Adipocyte (in vitro differentiated cells): ENCODE data around the gene PPM1F.

Experiments
- DNase-seq: peaks from one replicate; pipeline ENCODE4 v3.0.0-alpha.2; 2015; ENCODE audit warnings: low read depth
- H3K27me3 ChIP-seq: replicated peaks from 2 replicates; pipeline ENCODE4 v1.7.0; 2013; ENCODE audit warnings: mild to moderate bottlenecking, low read length, moderate library complexity; ENCODE audit not compliant: control insufficient read depth, insufficient read depth
- H3K36me3 ChIP-seq: 2 replicates; pipeline ENCODE4 v1.7.0; 2013; ENCODE audit warnings: low read length, mild to moderate bottlenecking, moderate library complexity; ENCODE audit not compliant: control insufficient read depth, insufficient read depth, severe bottlenecking
- H3K4me1 ChIP-seq: 2 replicates; pipeline ENCODE4 v1.7.0; 2013; ENCODE audit warnings: mild to moderate bottlenecking, low read length, moderate library complexity; ENCODE audit not compliant: control insufficient read depth, insufficient read depth
- H3K4me3 ChIP-seq: 2 replicates; pipeline ENCODE4 v1.7.0; 2013; ENCODE audit warnings: mild to moderate bottlenecking, low read length, moderate library complexity
- H3K9ac ChIP-seq: 2 replicates; pipeline ENCODE4 v1.7.0; 2013; ENCODE audit warnings: mild to moderate bottlenecking, low read length, moderate library complexity
- H3K9me3 ChIP-seq: 2 replicates; pipeline ENCODE4 v1.7.0; 2013; ENCODE audit warnings: mild to moderate bottlenecking, low read length, moderate library complexity; ENCODE audit not compliant: control insufficient read depth

PPM1F gene

DNA sequence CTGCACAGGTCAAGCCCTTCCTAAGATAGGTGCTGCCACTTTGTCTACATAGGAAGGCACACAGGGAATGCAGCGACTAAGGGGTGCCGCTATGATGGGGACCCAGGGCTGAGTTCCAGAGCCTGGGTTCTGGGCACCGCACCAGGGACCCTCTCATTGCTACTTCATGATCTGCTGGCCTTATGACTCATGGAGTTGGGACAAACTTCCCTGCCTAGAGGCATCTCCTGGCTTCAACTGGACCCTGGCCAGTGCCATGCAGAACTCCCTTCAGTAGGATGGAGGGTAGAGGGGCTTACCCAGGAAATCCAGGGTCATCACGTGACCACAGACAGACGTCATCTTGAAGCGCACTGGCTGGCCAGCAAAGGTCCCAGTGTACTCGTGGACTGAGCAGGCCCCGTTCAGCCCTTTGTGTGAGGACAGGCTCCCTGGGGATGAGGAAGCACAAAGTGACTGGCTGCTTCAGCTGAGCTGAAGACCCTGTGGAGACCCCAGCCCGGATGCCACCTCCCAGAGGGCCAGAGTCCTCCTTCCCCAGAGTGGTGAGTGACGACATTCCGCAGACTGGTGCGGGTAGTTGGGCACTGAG is 21.5 kb upstream of the PPM1F start:
- H3K27me3 ChIP-seq: no peaks in the 10 kb centered on the region
- H3K4me1 ChIP-seq: no peaks in the 10 kb centered on the region
- H3K4me3 ChIP-seq: no peak overlapping the region
- H3K9ac ChIP-seq: no peak overlapping the region
- no peaks in the 10 kb centered on the region for H3K9me3 ChIP-seq
- H3K36me3 ChIP-seq: peaks cover 53% of the 10 kb centered on the region
- no peak for DNase-seq

DNA sequence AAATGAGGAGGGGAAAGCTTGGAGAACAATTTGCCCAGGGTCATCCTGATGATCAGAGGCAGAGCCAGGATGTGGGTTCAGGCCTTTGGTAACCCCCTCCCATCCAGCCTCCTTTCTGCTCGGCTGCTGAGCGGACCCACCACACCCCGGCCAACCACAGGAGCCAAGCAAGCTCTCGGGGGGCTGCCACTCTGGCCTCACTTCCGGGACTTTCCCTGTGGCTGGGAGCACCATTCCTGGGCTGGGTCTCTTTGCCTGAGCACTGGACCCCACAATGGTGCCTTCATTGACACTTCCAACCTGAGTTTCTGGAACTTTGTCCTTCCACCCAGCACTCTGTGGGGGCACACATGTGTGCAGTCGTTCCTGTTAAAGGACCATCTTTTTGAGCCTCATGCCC is 20.2 kb upstream of the PPM1F start:
- no peak overlapping the region for H3K4me3 ChIP-seq
- no peak overlapping the region for H3K9ac ChIP-seq
- H3K36me3 ChIP-seq: peaks cover 60% of the 10 kb centered on the region
- no peak for DNase-seq
- no peaks in the 10 kb centered on the region for H3K4me1 ChIP-seq
- no peaks in the 10 kb centered on the region for H3K27me3 ChIP-seq
- no peaks in the 10 kb centered on the region for H3K9me3 ChIP-seq

DNA sequence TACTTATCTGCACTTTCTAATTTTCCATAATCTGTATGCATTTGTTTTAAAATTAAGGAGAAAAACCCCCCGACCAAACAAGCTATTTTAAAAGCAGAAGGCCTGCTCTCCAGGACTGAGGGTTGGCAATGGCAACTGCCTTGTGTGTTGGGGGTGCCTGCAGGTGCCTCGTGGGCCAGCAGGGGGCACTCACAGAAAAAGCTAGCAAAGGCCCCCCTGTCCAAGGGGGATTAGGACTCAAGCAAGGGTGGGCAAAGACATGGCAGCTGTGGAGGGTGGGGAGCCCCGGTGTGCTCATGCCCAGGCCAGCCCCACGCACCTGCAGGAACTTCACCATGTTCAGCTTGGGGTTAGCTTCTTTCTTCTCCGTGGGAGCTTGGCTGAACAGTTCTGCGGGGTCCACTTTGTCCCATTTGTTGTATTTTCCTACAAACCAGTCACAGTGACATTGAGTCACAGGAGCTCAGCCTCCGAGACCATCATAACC is 19.7 kb upstream of the PPM1F start:
- peaks cover 65% of the 10 kb centered on the region for H3K36me3 ChIP-seq
- no peaks in the 10 kb centered on the region for H3K4me1 ChIP-seq
- DNase-seq: peak; percentile 57
- no peaks in the 10 kb centered on the region for H3K27me3 ChIP-seq
- no peaks in the 10 kb centered on the region for H3K9me3 ChIP-seq
- H3K4me3 ChIP-seq: no peak overlapping the region
- H3K9ac ChIP-seq: no peak overlapping the region

DNA sequence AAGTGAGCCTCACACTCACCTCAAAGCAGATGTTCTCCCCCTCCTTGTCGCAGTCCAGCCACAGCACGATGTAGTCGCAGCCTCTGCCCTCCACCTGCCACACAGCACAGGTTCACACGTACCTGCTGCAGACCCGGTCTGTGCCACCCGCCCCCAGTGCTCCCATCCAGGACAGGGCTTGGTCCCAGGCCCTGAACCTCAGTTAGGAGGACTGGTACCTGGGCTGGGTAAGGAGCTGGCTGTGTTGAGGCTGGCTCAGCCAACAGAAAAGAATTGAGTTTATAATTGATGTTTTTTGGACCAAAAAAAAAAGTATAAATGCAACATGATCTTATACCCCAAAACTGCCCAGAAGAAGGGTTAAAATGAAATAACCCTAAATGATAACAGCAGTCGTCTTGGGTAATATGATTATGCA is 19.2 kb upstream of the PPM1F start:
- Histone ChIP-seq H3K36me3 (peaks cover 70% of the 10 kb centered on the region), H3K4me3 (no peak overlapping the region), H3K4me1 (no peaks in the 10 kb centered on the region), H3K9ac (no peak overlapping the region), H3K27me3 (no peaks in the 10 kb centered on the region), H3K9me3 (no peaks in the 10 kb centered on the region)
- DNase-seq: no peak

DNA sequence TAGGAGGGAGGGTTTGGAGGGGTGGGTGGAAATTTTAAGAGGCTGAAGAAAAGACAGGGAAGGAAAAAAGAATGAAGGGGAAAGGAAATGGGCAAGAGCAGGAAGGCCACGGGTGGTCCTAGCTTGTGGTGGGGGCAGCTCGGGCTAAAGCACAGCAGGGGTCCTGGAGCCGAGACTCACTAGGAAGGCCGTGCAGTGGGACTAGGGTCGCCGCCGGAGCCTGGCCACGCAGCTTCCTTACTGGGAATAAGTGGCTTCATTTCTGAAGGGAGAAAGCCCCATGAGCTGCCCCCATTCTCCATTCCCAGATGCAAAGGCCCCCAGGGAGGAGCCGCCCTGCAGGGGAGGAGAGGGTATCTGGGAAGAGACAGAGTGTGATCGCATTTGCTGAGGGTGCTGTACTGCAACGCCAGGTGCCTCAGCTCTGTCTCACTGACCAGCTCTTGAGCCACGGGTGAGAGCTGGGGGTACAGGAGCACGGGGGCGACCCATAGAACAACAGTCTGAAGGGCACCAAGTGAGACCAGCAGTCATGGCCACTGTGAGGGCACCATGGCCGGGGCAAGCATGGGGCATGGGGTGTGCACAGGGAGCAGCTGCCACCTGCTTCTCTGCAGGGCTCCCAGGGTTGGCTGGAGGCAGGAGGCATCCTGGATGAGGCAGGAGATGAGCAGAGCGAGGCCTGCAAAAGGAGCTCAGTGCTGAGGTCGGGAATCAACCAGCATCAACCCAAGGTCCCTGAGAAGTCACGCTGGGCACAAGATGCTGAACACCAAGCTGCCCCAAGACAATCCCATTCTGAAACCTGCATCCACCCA is 18.4 kb upstream of the PPM1F start:
- no peaks in the 10 kb centered on the region for H3K4me1 ChIP-seq
- no peak overlapping the region for H3K4me3 ChIP-seq
- no peak for DNase-seq
- no peaks in the 10 kb centered on the region for H3K27me3 ChIP-seq
- no peaks in the 10 kb centered on the region for H3K9me3 ChIP-seq
- no peak overlapping the region for H3K9ac ChIP-seq
- peaks cover 78% of the 10 kb centered on the region for H3K36me3 ChIP-seq

DNA sequence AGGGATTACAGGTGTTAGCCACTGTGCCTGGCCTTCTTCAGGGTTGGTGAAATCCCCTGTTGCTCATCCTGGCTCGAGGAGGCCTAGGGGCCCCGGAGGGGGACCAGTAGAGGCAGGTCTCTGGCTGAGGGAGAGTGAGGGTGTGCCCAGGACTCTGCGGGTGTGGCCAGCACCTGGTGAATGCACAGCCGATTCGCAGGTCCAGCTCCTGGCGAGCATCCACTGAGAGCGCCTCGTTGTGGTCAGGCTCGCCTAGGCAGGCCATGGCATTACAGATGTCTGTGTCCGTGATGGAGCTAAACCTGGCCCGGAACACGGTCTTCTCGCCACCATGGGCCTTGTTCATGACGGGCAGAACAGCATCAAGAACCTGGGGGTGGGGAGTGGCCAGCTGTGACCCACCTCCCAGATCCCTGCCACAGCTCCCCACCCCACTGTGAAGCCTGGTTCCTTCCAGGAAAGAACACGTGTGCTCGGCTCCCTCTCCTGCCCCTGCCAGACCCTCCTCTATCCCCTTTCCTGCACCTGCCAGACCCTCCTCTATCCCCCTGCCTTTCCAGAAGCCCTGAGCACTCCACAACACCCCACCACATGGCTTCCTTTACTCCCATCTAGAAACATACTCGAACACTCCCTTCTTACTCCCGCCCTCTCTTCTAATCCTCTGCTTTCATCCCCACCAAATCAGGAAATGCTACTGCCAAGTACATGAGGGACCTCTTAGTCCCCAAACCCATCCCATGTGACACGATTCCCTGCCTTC is 17.6 kb upstream of the PPM1F start:
- Histone ChIP-seq H3K36me3 (peaks cover 83% of the 10 kb centered on the region), H3K9ac (no peak overlapping the region), H3K9me3 (no peaks in the 10 kb centered on the region), H3K4me3 (no peak overlapping the region), H3K27me3 (no peaks in the 10 kb centered on the region), H3K4me1 (no peaks in the 10 kb centered on the region)
- no peak for DNase-seq

DNA sequence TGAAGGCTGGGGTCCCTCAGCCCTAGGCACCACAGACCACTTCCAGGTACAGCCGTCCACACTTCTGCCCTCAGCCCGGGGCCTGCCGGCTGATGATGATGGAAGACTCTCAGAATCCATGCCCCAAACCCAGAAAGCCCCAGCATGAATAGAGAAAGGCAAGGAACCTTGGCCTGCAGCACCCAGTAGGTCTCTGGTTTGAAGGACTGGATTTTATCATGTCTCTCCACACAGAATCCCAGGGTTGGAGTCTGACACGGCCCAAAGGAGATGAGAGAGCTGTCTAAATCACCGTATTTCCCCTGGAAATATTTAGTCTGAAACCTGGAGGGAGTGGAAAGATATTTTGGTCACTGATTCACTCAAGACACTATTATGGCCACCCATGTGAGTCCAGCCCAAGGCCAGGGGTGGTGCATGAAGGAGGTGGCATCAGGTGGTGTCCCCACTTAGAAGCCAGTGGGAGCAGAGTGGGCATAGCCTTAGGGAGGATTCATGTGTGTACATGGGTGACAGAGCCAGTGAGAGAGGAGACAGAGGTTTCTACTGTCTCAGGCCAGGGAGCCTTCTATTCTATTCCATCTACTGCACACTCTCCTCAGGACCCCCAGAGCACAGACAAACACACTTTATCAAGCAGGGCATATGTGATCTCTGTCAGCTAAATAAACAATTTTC is 15.9 kb upstream of the PPM1F start:
- Histone ChIP-seq H3K4me3 (no peak overlapping the region), H3K9me3 (no peaks in the 10 kb centered on the region), H3K27me3 (no peaks in the 10 kb centered on the region), H3K9ac (no peak overlapping the region), H3K4me1 (no peaks in the 10 kb centered on the region), H3K36me3 (peaks cover 83% of the 10 kb centered on the region)
- no peak for DNase-seq

DNA sequence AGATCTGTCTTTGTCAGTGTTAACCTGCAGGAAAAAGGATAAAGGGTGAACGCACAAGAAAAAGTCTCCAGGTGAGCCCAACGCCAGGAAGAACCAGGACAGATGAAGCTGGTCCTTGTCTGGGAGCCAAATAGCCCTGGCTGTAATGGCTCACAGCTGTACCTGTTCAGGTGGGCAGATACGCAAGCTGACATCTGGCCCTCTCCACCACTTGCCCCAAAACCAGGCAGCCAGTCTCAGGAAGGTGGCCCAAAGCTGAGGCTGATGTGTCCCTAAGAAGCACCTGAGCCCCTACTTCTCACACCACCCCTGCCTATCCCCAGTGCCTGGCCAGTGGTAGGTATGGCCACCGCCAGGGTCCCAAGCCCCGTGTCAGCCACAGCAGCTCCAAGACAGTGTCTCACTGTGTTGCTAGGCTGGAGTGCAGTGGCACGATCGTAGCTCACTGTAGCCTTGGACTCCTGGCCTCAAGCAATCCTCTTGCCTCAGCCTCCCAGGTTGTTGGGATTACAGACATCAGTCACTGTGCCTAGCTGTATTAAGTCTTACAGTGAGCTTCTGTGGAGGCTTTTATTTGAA is 15.1 kb upstream of the PPM1F start:
- Histone ChIP-seq H3K9ac (no peak overlapping the region), H3K36me3 (peaks cover 85% of the 10 kb centered on the region), H3K4me1 (no peaks in the 10 kb centered on the region), H3K9me3 (no peaks in the 10 kb centered on the region), H3K27me3 (no peaks in the 10 kb centered on the region), H3K4me3 (no peak overlapping the region)
- DNase-seq: no peak

DNA sequence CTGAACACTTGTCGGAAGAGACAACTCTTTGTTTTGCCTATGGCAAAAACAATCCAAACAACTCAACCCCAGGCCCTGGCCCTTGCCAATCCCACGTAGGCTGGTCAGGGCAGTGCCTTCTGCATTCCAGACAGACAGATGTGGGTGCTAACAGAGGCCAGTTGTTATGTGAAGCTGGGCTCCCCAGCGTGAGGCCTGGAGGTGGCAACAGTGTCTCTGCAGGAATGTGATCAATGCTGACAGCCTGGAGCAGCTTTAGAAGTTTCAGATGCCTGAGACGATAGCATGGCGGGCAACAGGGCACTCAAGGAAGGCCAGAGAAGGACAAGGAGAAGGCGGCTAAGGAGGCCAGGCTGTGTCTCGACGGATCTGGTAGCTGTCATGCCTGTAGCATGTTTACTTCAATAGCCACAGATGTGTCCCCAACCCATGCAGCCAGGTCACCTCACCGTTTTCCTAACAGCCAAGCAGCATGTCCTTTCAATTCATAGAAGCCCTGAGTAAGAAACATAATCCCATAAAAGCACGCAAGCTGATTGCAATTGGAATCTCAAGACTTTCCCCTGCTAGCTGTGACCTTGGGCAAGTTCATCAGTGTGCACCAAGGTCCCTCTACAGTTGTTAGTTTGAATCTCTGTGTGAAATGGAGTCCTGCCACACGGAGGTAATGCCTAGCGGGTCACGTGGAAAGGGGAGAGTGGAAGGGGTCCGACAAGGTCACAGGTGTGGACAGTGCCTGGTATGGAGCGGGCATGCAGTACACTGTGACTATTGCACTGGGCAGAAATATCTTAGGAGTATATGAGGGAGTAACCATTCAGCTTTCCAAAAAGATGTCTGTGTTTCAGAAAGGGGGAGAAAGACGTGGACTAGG is 14.2 kb upstream of the PPM1F start:
- Histone ChIP-seq H3K9me3 (no peaks in the 10 kb centered on the region), H3K4me3 (no peak overlapping the region), H3K4me1 (peaks cover 4% of the 10 kb centered on the region), H3K9ac (no peak overlapping the region), H3K27me3 (no peaks in the 10 kb centered on the region), H3K36me3 (peaks cover 92% of the 10 kb centered on the region)
- no peak for DNase-seq

DNA sequence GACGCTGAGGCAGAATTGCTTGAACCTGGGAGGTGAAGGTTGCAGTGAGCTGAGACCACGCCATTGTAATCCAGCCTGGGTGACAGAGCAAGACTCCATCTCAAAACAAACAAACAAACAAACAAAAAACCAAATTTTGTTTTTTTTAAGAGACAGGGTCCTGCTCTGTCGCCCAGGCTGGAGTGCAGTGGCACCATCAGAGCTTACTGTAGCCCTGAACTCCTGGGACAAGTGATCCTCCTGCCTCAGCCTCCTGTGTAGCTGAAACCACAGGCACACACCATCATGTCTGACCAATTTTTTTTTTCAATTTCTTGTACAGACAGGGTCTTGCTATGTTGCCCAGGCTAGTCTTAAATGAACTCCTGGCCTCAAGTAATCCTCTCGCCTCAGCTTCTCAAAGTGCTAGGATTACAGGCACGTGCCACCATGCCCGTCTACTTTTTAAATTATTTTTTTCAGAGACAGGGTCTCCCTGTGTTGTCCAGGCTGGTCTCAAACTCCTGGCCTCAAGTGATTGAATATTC is 13.2 kb upstream of the PPM1F start:
- no peak overlapping the region for H3K4me3 ChIP-seq
- no peak overlapping the region for H3K9ac ChIP-seq
- no peak for DNase-seq
- H3K4me1 ChIP-seq: peaks cover 6% of the 10 kb centered on the region
- peaks cover 90% of the 10 kb centered on the region for H3K36me3 ChIP-seq
- no peaks in the 10 kb centered on the region for H3K9me3 ChIP-seq
- H3K27me3 ChIP-seq: no peaks in the 10 kb centered on the region
